ENCODE data around the gene ITGAV.

GRCh38 chr2:186670831-186671230 lies 81.0 kb downstream of the ITGAV start:
- TF ChIP-seq, protein P1, sequence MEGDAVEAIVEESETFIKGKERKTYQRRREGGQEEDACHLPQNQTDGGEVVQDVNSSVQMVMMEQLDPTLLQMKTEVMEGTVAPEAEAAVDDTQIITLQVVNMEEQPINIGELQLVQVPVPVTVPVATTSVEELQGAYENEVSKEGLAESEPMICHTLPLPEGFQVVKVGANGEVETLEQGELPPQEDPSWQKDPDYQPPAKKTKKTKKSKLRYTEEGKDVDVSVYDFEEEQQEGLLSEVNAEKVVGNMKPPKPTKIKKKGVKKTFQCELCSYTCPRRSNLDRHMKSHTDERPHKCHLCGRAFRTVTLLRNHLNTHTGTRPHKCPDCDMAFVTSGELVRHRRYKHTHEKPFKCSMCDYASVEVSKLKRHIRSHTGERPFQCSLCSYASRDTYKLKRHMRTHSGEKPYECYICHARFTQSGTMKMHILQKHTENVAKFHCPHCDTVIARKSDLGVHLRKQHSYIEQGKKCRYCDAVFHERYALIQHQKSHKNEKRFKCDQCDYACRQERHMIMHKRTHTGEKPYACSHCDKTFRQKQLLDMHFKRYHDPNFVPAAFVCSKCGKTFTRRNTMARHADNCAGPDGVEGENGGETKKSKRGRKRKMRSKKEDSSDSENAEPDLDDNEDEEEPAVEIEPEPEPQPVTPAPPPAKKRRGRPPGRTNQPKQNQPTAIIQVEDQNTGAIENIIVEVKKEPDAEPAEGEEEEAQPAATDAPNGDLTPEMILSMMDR (IDR thresholded peaks at IDR 0.05), result no peak
- no peak for TF ChIP-seq POLR2A (IDR thresholded peaks at IDR 0.05; ENCODE audit: low read depth)
- no peak for TF ChIP-seq POLR2AphosphoS5 (IDR thresholded peaks at IDR 0.05)

All from esophagus muscularis mucosa (tissue), 3 donors.